Peyer's patch (tissue), 4 donors: ENCODE results near the gene LRCH3. TPM values are rescaled to one million over a fixed set of nuclear protein-coding genes. Genes with fewer than 3 reads are reported as not detected.

Experiments
- DNase-seq, 3 donors: peaks; one replicate each; pipeline ENCODE4 v3.0.0-alpha.2; 2017 to 2019
- H3K27ac ChIP-seq, 4 donors: fragments of 200-600 bp; sonication (generic); one replicate each; pipeline ENCODE4 v1.5.1; 2016 to 2019
- H3K27me3 ChIP-seq, 2 donors: fragments of 200-600 bp; sonication (generic); one replicate each; pipeline ENCODE4 v1.5.1; 2019
- H3K36me3 ChIP-seq, 3 donors: fragments of 200-600 bp; sonication (generic); one replicate each; pipeline ENCODE4 v1.5.1; 2016 to 2019
- H3K4me1 ChIP-seq, 4 donors: fragments of 200-600 bp; sonication (generic); one replicate each; pipeline ENCODE4 v1.5.1; 2016 to 2019
- H3K4me3 ChIP-seq, 4 donors: fragments of 200-600 bp; sonication (generic); 1 replicate in 3 of 4; 2 replicates in 1 of 4; pipeline ENCODE4 v1.5.1; 2016 to 2019; ENCODE audit warnings: mild to moderate bottlenecking in 1 of 4
- H3K9me3 ChIP-seq, 4 donors: fragments of 200-600 bp; sonication (generic); one replicate each; pipeline ENCODE4 v1.5.1; 2016 to 2019; ENCODE audit warnings: mild to moderate bottlenecking in 1 of 4
- POLR2A ChIP-seq, 2 donors: fragments of 450-650 bp; IDR thresholded peaks; one replicate each; pipeline ENCODE4 v1.5.1; 2017; ENCODE audit warnings: antibody characterized with exemption in 2 of 2, mild to moderate bottlenecking in 2 of 2, moderate library complexity in 2 of 2
- total RNA-seq, 4 donors: library from RNA; depleted of rRNA; stranded (reverse); fragments of >200 nt; gene quantifications; one replicate each; pipeline ENCODE4 v1.1.0, GENCODE V29; 2016
- TF ChIP-seq, protein P1 (sequence below), 6 experiments: fragments of 450-650 bp in 4 of 6; fragments of 200-600 bp in 2 of 6; sonication (generic) in 1 of 6; IDR thresholded peaks; one replicate each; pipeline ENCODE4 v1.5.1; 2017 to 2019; ENCODE audit warnings: antibody characterized with exemption in 6 of 6, mild to moderate bottlenecking in 3 of 6, moderate library complexity in 1 of 6

Gene LRCH3
- total RNA-seq, 4 donors from 2014 or later = 31.2 to 90.0 (median 41.7) TPM

DNA sequence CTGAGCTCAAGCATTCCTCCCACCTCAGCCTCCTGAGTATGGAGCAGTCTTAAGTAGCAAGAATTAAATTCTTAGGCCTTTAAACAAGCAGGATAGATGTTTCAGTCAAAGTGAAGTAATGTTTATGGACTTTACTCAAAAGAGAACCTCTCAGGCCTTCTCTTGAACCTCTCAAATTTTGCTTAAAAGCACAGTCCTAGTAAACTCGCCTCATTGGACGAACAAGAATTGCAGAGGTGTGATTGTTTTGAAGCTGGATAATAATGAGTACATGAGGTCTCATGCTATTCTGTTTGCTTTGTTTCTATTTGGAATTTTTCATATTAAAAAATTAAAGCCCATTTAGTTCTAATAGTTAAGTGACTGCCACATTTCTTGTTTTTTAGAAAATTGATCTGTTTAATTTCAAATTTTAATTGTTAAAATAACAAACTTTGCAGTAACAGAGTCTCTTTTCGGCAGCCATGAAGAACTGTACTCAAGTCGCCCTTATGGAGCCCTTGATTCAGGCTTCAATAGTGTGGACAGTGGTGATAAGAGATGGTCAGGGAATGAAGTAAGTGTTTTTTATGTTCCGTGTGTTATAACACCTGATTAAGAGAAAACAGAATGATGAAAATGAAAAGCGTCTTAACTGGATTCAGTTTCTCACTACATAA is 39.4 kb downstream of the LRCH3 start:
- no peaks in the 10 kb centered on the region for H3K27me3 ChIP-seq
- H3K4me1 ChIP-seq = no peaks in the 10 kb centered on the region
- TF ChIP-seq POLR2A (IDR thresholded peaks at IDR 0.05) = no peak
- TF ChIP-seq, protein P1, sequence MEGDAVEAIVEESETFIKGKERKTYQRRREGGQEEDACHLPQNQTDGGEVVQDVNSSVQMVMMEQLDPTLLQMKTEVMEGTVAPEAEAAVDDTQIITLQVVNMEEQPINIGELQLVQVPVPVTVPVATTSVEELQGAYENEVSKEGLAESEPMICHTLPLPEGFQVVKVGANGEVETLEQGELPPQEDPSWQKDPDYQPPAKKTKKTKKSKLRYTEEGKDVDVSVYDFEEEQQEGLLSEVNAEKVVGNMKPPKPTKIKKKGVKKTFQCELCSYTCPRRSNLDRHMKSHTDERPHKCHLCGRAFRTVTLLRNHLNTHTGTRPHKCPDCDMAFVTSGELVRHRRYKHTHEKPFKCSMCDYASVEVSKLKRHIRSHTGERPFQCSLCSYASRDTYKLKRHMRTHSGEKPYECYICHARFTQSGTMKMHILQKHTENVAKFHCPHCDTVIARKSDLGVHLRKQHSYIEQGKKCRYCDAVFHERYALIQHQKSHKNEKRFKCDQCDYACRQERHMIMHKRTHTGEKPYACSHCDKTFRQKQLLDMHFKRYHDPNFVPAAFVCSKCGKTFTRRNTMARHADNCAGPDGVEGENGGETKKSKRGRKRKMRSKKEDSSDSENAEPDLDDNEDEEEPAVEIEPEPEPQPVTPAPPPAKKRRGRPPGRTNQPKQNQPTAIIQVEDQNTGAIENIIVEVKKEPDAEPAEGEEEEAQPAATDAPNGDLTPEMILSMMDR (IDR thresholded peaks at IDR 0.05) = no peak
- no peak overlapping the region for H3K4me3 ChIP-seq
- no peak for DNase-seq
- no peaks in the 10 kb centered on the region for H3K9me3 ChIP-seq
- no peak overlapping the region for H3K27ac ChIP-seq
- peaks cover 0 to 71% (median 0%) of the 10 kb centered on the region in 3 donors for H3K36me3 ChIP-seq

DNA sequence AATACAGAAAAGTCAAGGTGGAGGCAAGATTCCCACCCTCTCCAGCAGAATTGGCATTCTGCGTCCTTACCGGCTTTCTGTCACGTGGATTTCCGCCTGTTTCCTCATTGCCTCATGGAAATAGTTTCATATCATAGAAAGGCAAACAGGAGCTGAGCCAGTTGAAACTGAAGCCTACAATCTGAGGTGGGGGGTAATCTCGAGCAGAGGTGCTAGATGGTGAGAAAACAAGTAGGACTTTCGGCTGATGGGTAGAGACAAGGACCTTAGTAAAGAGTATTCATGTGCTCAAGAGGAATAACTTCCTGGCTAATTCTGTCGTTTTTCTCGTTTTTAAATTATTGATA is 39.9 kb downstream of the LRCH3 start:
- no peak overlapping the region for H3K27ac ChIP-seq
- no peak overlapping the region for H3K4me3 ChIP-seq
- no peaks in the 10 kb centered on the region for H3K27me3 ChIP-seq
- no peaks in the 10 kb centered on the region for H3K4me1 ChIP-seq
- no peak for TF ChIP-seq POLR2A (IDR thresholded peaks at IDR 0.05)
- TF ChIP-seq, protein P1 (IDR thresholded peaks at IDR 0.05) = no peak
- no peak for DNase-seq
- H3K9me3 ChIP-seq = no peaks in the 10 kb centered on the region
- peaks cover 0 to 76% (median 0%) of the 10 kb centered on the region in 3 donors for H3K36me3 ChIP-seq

DNA sequence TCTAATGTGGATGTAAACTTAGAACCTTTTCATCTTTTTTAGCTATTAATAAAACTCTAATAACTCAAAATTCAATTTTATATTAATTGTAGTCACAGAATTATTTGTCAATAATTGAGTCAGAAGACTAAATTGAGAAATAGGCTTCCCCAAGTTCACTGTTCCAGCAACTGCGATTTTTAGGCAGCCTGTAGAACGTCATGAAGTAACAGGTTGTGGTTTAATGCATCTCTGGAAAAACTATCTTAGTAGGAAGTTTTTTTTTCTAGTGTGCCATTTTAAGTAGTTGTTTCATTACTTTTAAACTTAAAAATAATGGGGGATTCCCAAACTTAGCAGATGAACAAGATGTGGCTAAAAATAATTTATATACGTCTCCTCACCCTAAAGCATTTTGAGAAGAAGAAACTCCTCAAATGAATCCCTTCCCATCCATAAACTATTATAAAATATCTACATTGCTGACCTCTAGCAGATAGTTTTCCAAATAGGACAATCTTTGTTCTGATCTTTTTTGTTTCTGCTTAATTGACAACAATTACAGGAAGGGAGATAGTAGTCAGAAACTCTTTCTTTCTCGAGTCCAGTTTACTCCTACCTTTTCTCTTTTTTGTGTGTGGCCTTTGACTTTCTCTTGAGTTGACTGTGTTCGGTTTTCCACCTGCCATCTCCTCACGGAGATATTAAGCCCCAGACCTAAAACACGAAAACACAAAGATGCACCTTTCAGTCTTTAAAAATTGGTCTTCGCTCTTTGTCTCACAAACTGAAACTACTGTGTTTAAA is 43.1 kb downstream of the LRCH3 start:
- H3K4me1 ChIP-seq = no peaks in the 10 kb centered on the region
- H3K27ac ChIP-seq = no peak overlapping the region
- no peaks in the 10 kb centered on the region for H3K9me3 ChIP-seq
- no peak for DNase-seq
- H3K36me3 ChIP-seq = peaks cover 0 to 62% (median 0%) of the 10 kb centered on the region in 3 donors
- no peaks in the 10 kb centered on the region for H3K27me3 ChIP-seq
- TF ChIP-seq POLR2A (IDR thresholded peaks at IDR 0.05) = no peak
- TF ChIP-seq, protein P1 (IDR thresholded peaks at IDR 0.05) = no peak
- H3K4me3 ChIP-seq = no peak overlapping the region

DNA sequence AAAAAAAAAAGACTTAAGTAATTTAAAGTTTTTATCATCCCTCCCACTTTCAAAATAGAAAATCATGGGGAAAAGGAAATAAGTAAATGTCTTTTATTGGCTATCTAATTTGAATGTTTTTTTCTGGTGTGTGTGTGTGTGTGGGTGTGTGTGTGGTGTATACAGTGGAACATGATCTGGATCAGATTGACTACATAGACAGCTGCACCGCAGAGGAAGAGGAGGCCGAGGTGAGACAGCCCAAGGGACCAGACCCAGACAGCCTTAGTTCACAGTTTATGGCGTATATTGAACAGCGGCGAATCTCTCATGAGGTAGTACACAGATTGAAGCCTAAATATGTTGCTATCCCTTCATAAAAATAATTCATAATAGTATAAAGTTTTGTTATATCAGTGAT is 44.5 kb downstream of the LRCH3 start:
- no peaks in the 10 kb centered on the region for H3K27me3 ChIP-seq
- no peak overlapping the region for H3K27ac ChIP-seq
- no peak for DNase-seq
- no peak for TF ChIP-seq POLR2A (IDR thresholded peaks at IDR 0.05)
- H3K9me3 ChIP-seq = no peaks in the 10 kb centered on the region
- H3K4me3 ChIP-seq = no peak overlapping the region
- peaks cover 0 to 71% (median 0%) of the 10 kb centered on the region in 3 donors for H3K36me3 ChIP-seq
- H3K4me1 ChIP-seq = no peaks in the 10 kb centered on the region

DNA sequence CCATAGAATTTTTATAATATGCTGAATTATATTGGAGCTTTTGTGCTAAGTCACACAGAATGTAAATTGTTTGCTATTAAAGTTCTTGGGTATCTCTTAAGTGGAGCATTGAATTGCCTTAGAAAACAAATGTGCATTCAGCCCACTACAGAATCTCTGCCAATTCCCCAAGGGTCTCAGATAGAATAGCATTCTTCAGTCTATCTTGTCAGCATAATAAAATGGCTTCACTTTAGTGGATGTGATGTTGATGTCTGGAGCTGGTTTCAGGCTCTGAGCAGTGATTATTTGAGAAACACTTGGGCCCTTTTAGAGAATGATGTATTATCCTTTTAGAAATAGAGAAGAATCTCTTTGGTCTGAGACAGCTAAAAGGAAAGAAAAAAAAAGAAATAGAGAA is 45.2 kb downstream of the LRCH3 start:
- DNase-seq = no peak
- H3K4me3 ChIP-seq = no peak overlapping the region
- peaks cover 0 to 70% (median 0%) of the 10 kb centered on the region in 3 donors for H3K36me3 ChIP-seq
- no peaks in the 10 kb centered on the region for H3K4me1 ChIP-seq
- no peak for TF ChIP-seq POLR2A (IDR thresholded peaks at IDR 0.05)
- TF ChIP-seq, protein P1 (IDR thresholded peaks at IDR 0.05) = no peak
- no peaks in the 10 kb centered on the region for H3K9me3 ChIP-seq
- H3K27ac ChIP-seq = no peak overlapping the region
- H3K27me3 ChIP-seq = no peaks in the 10 kb centered on the region

DNA sequence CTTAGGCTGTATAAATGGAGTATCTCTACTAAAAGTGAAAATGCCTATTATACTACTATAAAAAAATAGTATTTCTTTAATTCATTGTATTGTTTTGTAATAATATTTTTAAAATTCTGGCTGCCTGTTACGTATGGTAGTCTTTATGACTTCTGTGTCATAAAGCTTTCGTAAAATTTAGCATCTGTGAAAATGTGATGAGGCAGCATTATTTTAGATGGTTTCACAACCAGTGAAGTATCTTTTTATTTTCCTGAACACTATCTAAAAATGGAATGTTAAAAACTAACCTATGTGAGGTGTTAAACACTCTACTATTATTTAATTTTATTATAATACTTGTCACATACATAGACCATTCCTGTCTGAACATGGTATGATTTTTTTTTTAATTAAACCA is 46.2 kb downstream of the LRCH3 start:
- H3K27me3 ChIP-seq = no peaks in the 10 kb centered on the region
- no peaks in the 10 kb centered on the region for H3K4me1 ChIP-seq
- no peaks in the 10 kb centered on the region for H3K9me3 ChIP-seq
- DNase-seq = no peak
- H3K36me3 ChIP-seq = peaks cover 0 to 70% (median 0%) of the 10 kb centered on the region in 3 donors
- no peak for TF ChIP-seq POLR2A (IDR thresholded peaks at IDR 0.05)
- TF ChIP-seq, protein P1 (IDR thresholded peaks at IDR 0.05) = no peak
- H3K4me3 ChIP-seq = no peak overlapping the region
- no peak overlapping the region for H3K27ac ChIP-seq
